ENCODE measurements around the gene CSAD. TPM values are rescaled to one million over a fixed set of nuclear protein-coding genes. Genes with fewer than 3 reads are reported as not detected.

Gene CSAD
- total and polyA plus RNA-seq, 2 experiments from 2014 or later = 15.7 to 16.8 TPM

GRCh38 chr12:53161119-53161911 lies 19.4 kb downstream of the CSAD start:
- Histone ChIP-seq H3K79me2 (no peaks in the 10 kb centered on the region), H3K4me2 (no peak overlapping the region), H3K4me1 (ENCODE audit: insufficient read depth) (no peaks in the 10 kb centered on the region), H3K27me3 (no peaks in the 10 kb centered on the region), H4K20me1 (ENCODE audit: insufficient read depth, poor library complexity, severe bottlenecking) (no peaks in the 10 kb centered on the region), H3K4me3 (no peak overlapping the region), H3K36me3 (replicated peaks; ENCODE audit: insufficient read depth, low read depth) (no peaks in the 10 kb centered on the region), H3K9me2 (replicated peaks; ENCODE audit: insufficient read depth) (no peaks in the 10 kb centered on the region), H3K9me3 (ENCODE audit: low read depth) (no peaks in the 10 kb centered on the region), H3K27ac (no peak overlapping the region), H2AFZ (no peak overlapping the region)
- DNase-seq (ENCODE audit: low spot score) = no peak
- TF ChIP-seq CTCF (IDR thresholded peaks at IDR 0.05; ENCODE audit: poor library complexity) (no peak), EZH2 (IDR thresholded peaks at IDR 0.05; ENCODE audit: borderline replicate concordance) (no peak), EZH2phosphoT487 (IDR thresholded peaks at IDR 0.05; ENCODE audit: low read depth, severe bottlenecking, unreplicated experiment) (no peak)
- whole genome bisulfite sequencing (ENCODE audit: low lambda C conversion rate, missing lambda C conversion rate) = 96% methylated on average over 8 of the region's 8 CpGs

GRCh38 chr12:53160673-53161072 lies 20.1 kb downstream of the CSAD start:
- Histone ChIP-seq H3K79me2 (no peaks in the 10 kb centered on the region), H3K27ac (no peak overlapping the region), H3K9me2 (replicated peaks; ENCODE audit: insufficient read depth) (no peaks in the 10 kb centered on the region), H4K20me1 (ENCODE audit: insufficient read depth, poor library complexity, severe bottlenecking) (no peaks in the 10 kb centered on the region), H3K27me3 (no peaks in the 10 kb centered on the region), H3K4me1 (ENCODE audit: insufficient read depth) (no peaks in the 10 kb centered on the region), H3K4me2 (no peak overlapping the region), H3K36me3 (replicated peaks; ENCODE audit: insufficient read depth, low read depth) (no peaks in the 10 kb centered on the region), H2AFZ (no peak overlapping the region), H3K9me3 (ENCODE audit: low read depth) (no peaks in the 10 kb centered on the region), H3K4me3 (no peak overlapping the region)
- 86% methylated on average over 2 of the region's 2 CpGs for WGBS (ENCODE audit: low lambda C conversion rate, missing lambda C conversion rate)
- DNase-seq (ENCODE audit: low spot score) = no peak
- TF ChIP-seq CTCF (IDR thresholded peaks at IDR 0.05; ENCODE audit: poor library complexity) = no peak
- no peak for TF ChIP-seq EZH2 (IDR thresholded peaks at IDR 0.05; ENCODE audit: borderline replicate concordance)
- no peak for TF ChIP-seq EZH2phosphoT487 (IDR thresholded peaks at IDR 0.05; ENCODE audit: low read depth, severe bottlenecking, unreplicated experiment)

- H3K4me2 ChIP-seq = no peak overlapping the region
- WGBS (ENCODE audit: low lambda C conversion rate, missing lambda C conversion rate) = 84% methylated on average over 16 of the region's 16 CpGs
Observed at GRCh38 chr12:53160000-53160399, 20.7 kb downstream of the CSAD start.

More at GRCh38 chr12:53160000-53160399, 20.7 kb downstream of the CSAD start:
- TF ChIP-seq EZH2 (IDR thresholded peaks at IDR 0.05; ENCODE audit: borderline replicate concordance) (no peak), CTCF (IDR thresholded peaks at IDR 0.05; ENCODE audit: poor library complexity) (no peak), EZH2phosphoT487 (IDR thresholded peaks at IDR 0.05; ENCODE audit: low read depth, severe bottlenecking, unreplicated experiment) (no peak)
- H3K9me2 ChIP-seq (replicated peaks; ENCODE audit: insufficient read depth) = no peaks in the 10 kb centered on the region
- no peaks in the 10 kb centered on the region for H3K79me2 ChIP-seq
- H3K4me3 ChIP-seq = no peak overlapping the region
- H3K27me3 ChIP-seq = no peaks in the 10 kb centered on the region
- H3K9me3 ChIP-seq (ENCODE audit: low read depth) = no peaks in the 10 kb centered on the region
- H4K20me1 ChIP-seq (ENCODE audit: insufficient read depth, poor library complexity, severe bottlenecking) = no peaks in the 10 kb centered on the region
- H3K4me1 ChIP-seq (ENCODE audit: insufficient read depth) = no peaks in the 10 kb centered on the region
- no peak for DNase-seq (ENCODE audit: low spot score)
- no peak overlapping the region for H3K27ac ChIP-seq
- H3K36me3 ChIP-seq (replicated peaks; ENCODE audit: insufficient read depth, low read depth) = no peaks in the 10 kb centered on the region
- no peak overlapping the region for H2AFZ ChIP-seq

Data from hepatocyte (in vitro differentiated cells).